ENCODE results near the gene NDUFB11. TPM values are rescaled to one million over a fixed set of nuclear protein-coding genes. Genes with fewer than 3 reads are reported as not detected.

The NDUFB11 gene
- 65.9 and 80.8 TPM in 2 replicates for total RNA-seq (2014; rRNA removed; shearing (Covaris generic); ENCODE audit: low replicate concordance)

DNA sequence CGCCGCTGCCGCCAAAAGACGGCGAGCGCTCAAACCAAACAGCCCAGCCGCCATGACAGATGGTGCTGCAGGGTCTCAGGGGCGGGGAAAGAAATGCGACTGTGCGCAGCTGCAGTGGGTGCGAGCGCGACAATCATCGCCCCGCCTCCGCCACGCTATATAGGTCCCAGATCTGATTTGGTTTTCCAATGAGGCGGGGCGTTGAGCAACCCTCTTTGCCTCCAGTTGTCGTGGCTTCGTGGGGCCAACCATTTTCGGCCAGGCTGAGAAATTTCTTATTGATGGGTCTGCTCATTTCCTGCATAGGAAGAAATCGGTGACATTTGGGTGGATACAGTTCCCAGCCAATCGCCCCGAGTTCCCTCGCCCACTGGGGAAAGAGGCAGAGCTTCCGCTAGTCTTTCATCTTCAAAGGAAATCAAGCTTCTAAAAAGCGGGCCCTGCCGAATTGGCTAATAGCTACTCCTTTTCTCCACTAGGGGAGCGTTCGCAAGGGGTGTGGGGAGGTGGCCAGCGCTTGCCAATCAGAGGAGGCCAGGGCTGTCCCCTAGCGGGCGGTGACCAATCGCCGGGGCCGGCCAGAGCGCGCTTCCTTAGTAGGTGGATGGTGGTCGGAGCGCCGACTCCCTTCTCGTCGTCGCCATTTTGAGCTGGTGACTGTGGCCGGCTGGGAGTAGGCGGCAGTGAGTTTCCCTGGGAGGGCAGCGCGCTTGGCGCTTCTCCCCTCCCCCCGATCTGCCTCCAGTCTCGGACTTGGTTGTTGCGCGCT is at the start of gene NDUFB11, which contains the start of gene RBM10:
NDUFB11 (minus strand) TSS at position 77 of the 769 bp plus-strand sequence; CDS start at position 54, 23 bp downstream.
RBM10 (plus strand) TSS at position 596 of the 769 bp plus-strand sequence. CDS start 2,261 bp downstream, outside the sequence.
- peak within 1 kb of the TSS; percentile 83 for H3K4me3 ChIP-seq
- no peaks in the 10 kb centered on the region for H3K9me3 ChIP-seq
- DNase-seq = peak; percentile 95
- H3K27me3 ChIP-seq = no peaks in the 10 kb centered on the region
- H3K36me3 ChIP-seq = peaks cover 4% of the 10 kb centered on the region

GRCh38 chrX:47193475-47194193 is 49.1 kb upstream of the NDUFB11 start, which contains the start of gene UBA1:
TSS of gene UBA1 (plus strand) at chrX:47193829. CDS start at chrX:47198803, 4,974 bp downstream.
- peak; percentile 85 for DNase-seq
- Histone ChIP-seq H3K4me3 (peak within 1 kb of the TSS; percentile 95), H3K9me3 (no peaks in the 10 kb centered on the region), H3K36me3 (peaks cover 19% of the 10 kb centered on the region), H3K27me3 (no peaks in the 10 kb centered on the region)

DNA sequence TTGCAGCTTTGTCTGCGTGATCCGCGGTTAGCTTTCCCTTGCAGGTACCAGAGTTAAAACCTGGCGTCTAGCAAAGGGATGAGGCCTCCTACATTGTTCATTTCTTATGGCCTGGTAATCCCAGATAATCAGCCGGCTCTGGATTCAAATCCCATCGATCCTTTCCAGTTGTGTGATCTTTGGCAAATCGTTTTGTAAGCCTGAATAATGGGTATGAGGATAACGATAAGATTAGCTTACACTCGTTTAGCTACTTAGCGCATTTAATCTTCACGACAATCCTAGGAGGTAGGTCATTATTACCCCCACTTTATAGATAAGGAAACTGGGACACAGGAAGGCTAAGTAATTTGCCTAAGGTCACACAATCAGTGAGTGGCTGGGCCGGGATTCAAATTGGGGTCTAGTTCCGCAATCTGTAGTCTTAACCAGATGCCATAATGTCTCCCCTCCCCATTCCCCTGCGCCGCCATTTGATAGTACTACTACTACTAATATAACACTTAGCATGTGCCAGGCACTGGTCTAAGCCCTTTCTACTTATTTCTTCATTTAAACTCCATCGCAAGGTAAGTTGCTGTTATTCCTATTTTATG is 47.4 kb upstream of the NDUFB11 start:
- Histone ChIP-seq H3K4me3 (peak overlapping the region; percentile 67), H3K9me3 (no peaks in the 10 kb centered on the region), H3K27me3 (no peaks in the 10 kb centered on the region), H3K36me3 (peaks cover 11% of the 10 kb centered on the region)
- no peak for DNase-seq

DNA sequence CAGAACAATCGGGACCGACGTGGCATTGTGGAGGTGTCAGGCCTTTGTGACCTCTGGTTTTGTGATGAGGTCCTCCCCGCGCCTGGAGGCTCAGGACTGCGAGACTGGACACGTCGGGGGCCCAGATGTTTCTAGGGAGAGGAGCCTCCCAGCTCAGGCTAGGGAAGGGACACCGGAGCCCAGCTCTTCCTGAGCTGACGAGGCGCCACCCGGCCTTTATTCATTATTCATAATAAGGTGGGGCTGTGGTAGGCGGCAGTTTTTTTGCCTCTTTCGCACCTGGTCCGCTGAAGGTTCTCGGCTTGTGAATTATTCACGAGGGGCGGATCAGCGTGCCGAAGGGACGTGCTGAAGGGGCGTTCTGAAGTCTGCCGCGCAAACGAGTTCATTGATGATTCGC is 46.8 kb upstream of the NDUFB11 start:
- no peaks in the 10 kb centered on the region for H3K27me3 ChIP-seq
- peaks cover 7% of the 10 kb centered on the region for H3K36me3 ChIP-seq
- peak; percentile 11 for DNase-seq

DNA sequence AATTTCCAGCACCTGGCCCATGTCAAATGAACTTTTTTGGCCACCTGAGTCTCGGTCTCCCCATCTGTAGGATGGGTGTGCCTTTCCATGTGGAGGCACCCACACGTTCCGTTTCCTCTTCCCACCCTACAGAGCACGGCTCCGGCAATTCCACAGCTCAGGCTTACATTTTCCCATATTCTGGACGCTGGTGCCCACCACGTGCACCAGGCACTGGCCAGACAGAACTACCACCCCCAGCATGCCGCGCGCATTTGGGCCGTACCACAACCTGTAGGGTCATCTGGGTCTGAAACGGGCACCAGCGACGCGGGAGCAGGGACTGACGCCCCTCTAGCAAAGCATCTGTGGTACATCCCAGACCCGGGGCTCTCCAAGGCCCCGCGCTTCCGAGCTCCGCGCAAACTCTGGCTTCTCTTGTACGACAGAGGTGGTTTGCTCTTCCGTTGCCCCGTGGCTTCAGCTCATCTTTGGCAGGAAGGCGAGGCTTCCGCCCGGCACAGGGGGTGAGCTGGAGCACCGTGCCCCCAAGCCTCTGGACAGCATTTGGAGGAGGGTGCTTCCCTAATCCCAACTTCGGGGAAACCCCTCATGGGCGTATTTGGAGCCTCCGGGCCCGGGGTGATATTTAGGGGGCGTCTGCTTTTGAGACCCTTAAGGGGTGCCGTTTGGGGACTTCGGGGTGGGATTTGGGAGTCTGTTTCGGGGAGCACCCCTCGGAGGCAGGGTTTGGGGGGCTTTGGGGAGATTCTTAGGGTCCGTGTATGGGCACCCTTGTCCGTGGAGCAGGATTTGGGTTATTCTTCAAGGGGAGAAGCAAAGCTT is 46.2 kb upstream of the NDUFB11 start:
- Histone ChIP-seq H3K27me3 (no peaks in the 10 kb centered on the region), H3K9me3 (no peaks in the 10 kb centered on the region), H3K36me3 (peaks cover 6% of the 10 kb centered on the region), H3K4me3 (peak overlapping the region; percentile 67)
- peak; percentile 93 for DNase-seq

More for the DNA sequence above, 46.8 kb upstream of the NDUFB11 start:
- Histone ChIP-seq H3K9me3 (no peaks in the 10 kb centered on the region), H3K4me3 (peak overlapping the region; percentile 67)

DNA sequence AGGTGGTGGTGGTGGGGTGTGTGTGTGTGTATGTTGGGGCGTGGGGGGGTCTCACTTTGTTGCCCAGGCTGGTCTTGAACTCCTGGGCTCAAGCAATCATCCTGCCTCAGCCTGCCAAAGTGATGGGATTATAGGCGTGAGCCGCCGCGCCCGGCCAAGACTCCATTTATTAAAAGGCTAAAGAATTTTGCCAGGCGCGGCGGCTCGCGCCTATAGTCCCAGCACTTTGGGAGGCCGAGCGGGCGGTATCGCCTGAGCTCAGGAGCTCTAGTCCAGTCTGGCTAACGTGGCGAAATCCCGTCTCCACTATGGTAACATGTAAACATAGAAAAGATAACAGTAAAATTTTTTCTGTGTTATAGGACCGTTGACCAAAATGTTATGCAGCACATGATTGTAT is 45.4 kb upstream of the NDUFB11 start:
- Histone ChIP-seq H3K9me3 (no peaks in the 10 kb centered on the region), H3K4me3 (no peak overlapping the region), H3K27me3 (no peaks in the 10 kb centered on the region), H3K36me3 (peaks cover 2% of the 10 kb centered on the region; the same call in 1 of the 2 replicates)
- DNase-seq = no peak

DNA sequence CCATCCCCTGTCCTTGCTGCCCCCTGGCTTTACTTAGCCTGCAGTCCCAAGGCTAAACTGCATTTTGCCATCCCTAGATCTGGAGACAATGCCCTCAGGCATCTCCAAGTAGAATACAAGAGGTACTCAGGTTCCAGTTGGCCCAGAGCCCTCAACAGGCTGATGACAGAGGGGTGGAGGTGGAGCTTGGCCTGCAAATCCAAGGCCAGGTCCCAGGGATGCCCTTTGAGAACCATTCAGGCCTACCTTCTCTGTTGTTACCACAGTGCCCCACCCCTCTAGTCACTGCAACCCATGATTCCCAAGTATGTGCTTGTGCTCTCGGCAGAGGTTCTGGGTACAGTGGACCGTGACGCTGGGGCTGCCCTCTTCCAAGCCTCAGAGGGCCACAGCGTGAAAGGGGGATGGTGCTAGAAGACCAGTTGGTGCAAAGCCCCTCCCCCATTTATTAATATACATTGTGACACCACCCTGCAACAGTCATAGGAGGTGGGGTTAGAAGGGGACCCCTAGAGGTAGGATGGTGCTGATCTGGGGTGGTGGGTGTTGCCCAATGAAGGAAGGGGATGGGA is 42.7 kb upstream of the NDUFB11 start:
- Histone ChIP-seq H3K9me3 (no peaks in the 10 kb centered on the region), H3K27me3 (no peaks in the 10 kb centered on the region), H3K36me3 (no peaks in the 10 kb centered on the region), H3K4me3 (no peak overlapping the region)
- no peak for DNase-seq

DNA sequence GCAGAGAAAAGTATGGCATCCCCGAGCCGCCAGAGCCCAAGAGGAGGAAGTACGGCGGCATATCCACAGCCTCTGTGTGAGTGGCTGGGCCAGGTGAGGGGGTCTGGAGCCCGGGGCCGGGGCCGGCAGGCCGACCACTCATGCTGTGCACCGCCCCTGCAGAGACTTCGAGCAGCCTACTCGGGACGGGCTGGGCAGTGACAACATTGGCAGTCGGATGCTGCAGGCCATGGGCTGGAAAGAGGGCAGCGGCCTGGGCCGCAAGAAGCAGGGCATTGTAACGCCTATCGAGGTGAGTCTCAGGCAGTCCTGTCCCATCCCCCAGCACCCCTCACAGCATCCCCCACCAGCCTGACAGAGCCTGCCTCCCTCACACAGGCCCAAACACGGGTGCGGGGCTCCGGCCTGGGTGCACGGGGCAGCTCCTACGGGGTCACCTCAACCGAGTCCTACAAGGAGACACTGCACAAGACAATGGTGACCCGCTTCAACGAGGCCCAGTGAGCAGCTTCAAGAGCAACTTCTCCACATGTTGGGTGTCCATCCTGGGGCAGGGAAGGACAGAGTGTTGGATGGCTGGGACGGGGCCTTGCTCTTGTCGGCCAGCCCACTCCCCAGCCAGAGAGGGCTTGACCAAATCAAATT is 41.7 kb upstream of the NDUFB11 start:
- Histone ChIP-seq H3K27me3 (no peaks in the 10 kb centered on the region), H3K36me3 (no peaks in the 10 kb centered on the region), H3K4me3 (no peak overlapping the region), H3K9me3 (no peaks in the 10 kb centered on the region)
- no peak for DNase-seq

GRCh38 chrX:47185241-47185640 is 40.7 kb upstream of the NDUFB11 start:
- H3K36me3 ChIP-seq = no peaks in the 10 kb centered on the region
- no peak overlapping the region for H3K4me3 ChIP-seq
- H3K9me3 ChIP-seq = no peaks in the 10 kb centered on the region
- no peaks in the 10 kb centered on the region for H3K27me3 ChIP-seq
- no peak for DNase-seq

- no peak for DNase-seq
- no peaks in the 10 kb centered on the region for H3K9me3 ChIP-seq
- H3K4me3 ChIP-seq = no peak overlapping the region
- no peaks in the 10 kb centered on the region for H3K27me3 ChIP-seq
- no peaks in the 10 kb centered on the region for H3K36me3 ChIP-seq
These were observed 40.0 kb upstream of the NDUFB11 start for GRCh38 chrX:47184486-47184885.

- Histone ChIP-seq H3K9me3 (no peaks in the 10 kb centered on the region), H3K36me3 (peaks cover 4% of the 10 kb centered on the region; the same call in 1 of the 2 replicates), H3K27me3 (no peaks in the 10 kb centered on the region), H3K4me3 (no peak overlapping the region)
- DNase-seq = no peak
These were observed 37.7 kb upstream of the NDUFB11 start for GRCh38 chrX:47182106-47182700.

GRCh38 chrX:47181301-47181700 is 36.8 kb upstream of the NDUFB11 start:
- Histone ChIP-seq H3K36me3 (peaks cover 8% of the 10 kb centered on the region; the same call in 1 of the 2 replicates), H3K4me3 (no peak overlapping the region), H3K9me3 (no peaks in the 10 kb centered on the region), H3K27me3 (no peaks in the 10 kb centered on the region)
- DNase-seq = no peak

DNA sequence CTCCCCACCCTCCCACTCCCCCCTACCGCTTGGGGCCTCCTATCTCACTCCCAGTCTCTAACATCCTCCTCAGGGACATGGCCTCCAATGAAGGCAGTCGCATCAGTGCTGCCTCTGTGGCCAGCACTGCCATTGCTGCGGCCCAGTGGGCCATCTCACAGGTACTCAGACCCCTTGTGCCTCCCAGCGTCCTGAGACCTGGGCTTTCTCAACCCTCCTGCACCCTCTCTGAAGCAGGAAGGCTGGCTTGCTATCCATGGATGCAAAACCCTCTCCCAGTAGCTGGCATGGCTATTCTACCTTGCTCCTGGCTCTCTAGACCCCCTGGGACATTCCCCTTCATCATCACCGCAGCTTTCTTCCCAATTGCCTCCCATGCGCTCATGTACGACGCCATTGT is 35.8 kb upstream of the NDUFB11 start:
- Histone ChIP-seq H3K4me3 (no peak overlapping the region), H3K27me3 (no peaks in the 10 kb centered on the region), H3K36me3 (peaks cover 8% of the 10 kb centered on the region; the same call in 1 of the 2 replicates), H3K9me3 (no peaks in the 10 kb centered on the region)
- DNase-seq = no peak

DNA sequence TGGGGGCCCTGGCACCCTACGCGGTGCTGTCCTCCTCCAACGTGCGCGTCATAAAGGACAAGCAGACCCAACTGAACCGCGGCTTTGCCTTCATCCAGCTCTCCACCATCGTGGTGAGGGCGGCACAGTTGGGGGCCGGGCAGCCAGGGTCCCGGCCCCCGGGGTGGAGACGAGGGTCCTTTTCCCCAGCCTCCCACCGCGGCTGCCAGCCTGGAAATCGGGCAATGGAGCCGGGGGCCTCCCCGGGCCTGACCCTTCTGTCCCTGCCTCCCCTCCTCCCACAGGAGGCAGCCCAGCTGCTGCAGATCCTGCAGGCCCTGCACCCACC is 35.4 kb upstream of the NDUFB11 start:
- Histone ChIP-seq H3K36me3 (peaks cover 8% of the 10 kb centered on the region; the same call in 1 of the 2 replicates), H3K9me3 (no peaks in the 10 kb centered on the region)

GRCh38 chrX:47179221-47179927 is 34.9 kb upstream of the NDUFB11 start:
- H3K27me3 ChIP-seq = no peaks in the 10 kb centered on the region
- peak; percentile 64 for DNase-seq
- H3K9me3 ChIP-seq = no peaks in the 10 kb centered on the region
- H3K36me3 ChIP-seq = peaks cover 8% of the 10 kb centered on the region; the same call in 1 of the 2 replicates
- no peak overlapping the region for H3K4me3 ChIP-seq

More for the DNA sequence above, 35.4 kb upstream of the NDUFB11 start:
- no peak overlapping the region for H3K4me3 ChIP-seq
- H3K27me3 ChIP-seq = no peaks in the 10 kb centered on the region
- DNase-seq = no peak

All from MG63 (cell line).